Epithelial cell of proximal tubule (primary cell): ENCODE results near the gene HPCAL1. TPM values are rescaled to one million over a fixed set of nuclear protein-coding genes. Genes with fewer than 3 reads are reported as not detected.

Experiments used
- DNase-seq: peaks from one replicate; pipeline ENCODE4 v3.0.0-alpha.2; 2011; ENCODE audit warnings: low read depth
- H3K4me3 ChIP-seq: 2 replicates; pipeline ENCODE4 v1.5.1; 2011; ENCODE audit warnings: low read depth, mild to moderate bottlenecking, low read length
- total RNA-seq: library from RNA; depleted of rRNA; stranded (reverse); fragments of >200 nt; gene quantifications from 2 replicates; pipeline ENCODE4 v1.2.3, GENCODE V29; 2015
- TF ChIP-seq, protein P1 (sequence below): conservative IDR thresholded peaks from 2 replicates; pipeline ENCODE4 v1.5.1; 2012; ENCODE audit warnings: low read depth, mild to moderate bottlenecking, low read length

Gene HPCAL1
- total RNA-seq, 1 donor from 2014 or later, result 72.3 TPM

DNA sequence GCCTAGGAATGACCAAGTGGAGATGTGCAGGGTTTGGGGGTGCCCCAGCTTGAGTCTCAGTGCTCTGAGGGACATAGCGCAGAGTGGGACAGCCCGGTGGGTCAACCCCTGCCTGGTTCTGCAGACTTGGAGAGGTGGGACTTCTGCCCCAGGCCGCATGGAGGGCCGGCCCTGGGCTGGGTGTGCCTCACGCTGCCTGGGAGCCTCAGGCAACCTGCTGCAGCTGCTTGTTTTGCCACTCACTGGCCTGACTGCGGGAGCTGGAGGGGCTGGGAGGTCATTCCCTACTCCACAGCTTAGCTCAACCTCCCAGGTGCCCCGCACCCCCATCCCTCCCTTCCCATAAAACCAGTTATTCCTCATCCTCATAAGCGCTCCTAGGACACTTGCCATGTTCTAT, 112.3 kb downstream of the HPCAL1 start:
- DNase-seq, result no peak
- TF ChIP-seq, protein P1, sequence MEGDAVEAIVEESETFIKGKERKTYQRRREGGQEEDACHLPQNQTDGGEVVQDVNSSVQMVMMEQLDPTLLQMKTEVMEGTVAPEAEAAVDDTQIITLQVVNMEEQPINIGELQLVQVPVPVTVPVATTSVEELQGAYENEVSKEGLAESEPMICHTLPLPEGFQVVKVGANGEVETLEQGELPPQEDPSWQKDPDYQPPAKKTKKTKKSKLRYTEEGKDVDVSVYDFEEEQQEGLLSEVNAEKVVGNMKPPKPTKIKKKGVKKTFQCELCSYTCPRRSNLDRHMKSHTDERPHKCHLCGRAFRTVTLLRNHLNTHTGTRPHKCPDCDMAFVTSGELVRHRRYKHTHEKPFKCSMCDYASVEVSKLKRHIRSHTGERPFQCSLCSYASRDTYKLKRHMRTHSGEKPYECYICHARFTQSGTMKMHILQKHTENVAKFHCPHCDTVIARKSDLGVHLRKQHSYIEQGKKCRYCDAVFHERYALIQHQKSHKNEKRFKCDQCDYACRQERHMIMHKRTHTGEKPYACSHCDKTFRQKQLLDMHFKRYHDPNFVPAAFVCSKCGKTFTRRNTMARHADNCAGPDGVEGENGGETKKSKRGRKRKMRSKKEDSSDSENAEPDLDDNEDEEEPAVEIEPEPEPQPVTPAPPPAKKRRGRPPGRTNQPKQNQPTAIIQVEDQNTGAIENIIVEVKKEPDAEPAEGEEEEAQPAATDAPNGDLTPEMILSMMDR, result no peak
- H3K4me3 ChIP-seq, result no peak overlapping the region

DNA sequence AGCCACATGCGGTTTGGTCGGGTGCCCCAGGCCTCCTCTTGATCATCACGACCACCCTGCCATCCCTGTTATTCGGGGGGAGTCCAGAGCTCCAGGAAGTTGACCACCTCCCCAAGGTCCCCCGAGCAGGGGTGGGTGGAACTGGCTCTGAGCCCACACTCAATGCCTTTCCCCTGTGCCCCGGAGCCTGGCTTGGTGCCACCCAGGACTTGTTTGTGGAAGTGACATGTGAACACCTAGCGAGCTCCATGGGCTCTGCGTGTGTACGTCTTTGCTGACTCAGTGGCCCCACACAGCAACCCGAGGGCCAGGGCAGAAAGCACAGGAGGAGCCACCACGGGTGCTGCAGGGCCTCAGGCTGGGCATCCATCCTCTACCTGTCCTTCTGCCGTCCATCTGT, 112.9 kb downstream of the HPCAL1 start:
- TF ChIP-seq, protein P1, result no peak
- no peak overlapping the region for H3K4me3 ChIP-seq
- DNase-seq, result no peak

DNA sequence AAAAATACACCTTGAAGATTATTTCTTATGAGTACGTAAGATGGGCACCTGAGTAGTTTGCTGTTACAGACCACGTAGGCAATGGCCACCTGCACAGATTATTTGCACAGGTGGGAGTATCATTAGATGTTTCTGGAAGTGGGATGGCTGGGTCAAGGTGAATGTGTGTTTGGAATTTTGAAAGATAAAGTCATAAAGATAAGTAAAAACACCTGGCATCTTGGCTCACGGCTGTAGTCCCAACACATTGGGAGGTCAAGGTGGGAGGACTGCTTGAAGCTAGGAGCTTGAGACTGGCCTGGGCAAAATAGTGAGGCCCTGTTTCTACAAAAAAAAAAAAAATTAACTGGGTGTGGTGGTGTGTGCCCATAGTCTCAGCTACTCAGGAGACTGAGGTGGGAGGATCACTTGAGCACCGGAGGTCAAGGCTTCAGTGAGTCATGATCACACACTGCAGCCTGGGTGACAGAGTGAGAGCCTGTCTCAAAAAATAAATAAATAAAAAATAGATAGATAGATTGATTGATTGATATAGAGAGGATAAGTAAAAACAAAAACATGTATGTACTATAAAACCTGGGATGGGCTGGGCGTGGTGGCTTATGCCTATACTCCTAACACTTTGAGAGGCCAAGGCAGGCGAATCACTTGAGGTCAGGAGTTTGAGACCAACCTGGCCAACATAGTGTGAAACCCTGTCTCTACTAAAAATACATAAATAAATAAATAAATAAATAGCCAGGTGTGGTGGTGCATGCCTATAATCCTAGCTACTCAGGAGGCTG, 115.0 kb downstream of the HPCAL1 start:
- DNase-seq, result no peak
- TF ChIP-seq, protein P1, result no peak
- H3K4me3 ChIP-seq, result no peak overlapping the region

DNA sequence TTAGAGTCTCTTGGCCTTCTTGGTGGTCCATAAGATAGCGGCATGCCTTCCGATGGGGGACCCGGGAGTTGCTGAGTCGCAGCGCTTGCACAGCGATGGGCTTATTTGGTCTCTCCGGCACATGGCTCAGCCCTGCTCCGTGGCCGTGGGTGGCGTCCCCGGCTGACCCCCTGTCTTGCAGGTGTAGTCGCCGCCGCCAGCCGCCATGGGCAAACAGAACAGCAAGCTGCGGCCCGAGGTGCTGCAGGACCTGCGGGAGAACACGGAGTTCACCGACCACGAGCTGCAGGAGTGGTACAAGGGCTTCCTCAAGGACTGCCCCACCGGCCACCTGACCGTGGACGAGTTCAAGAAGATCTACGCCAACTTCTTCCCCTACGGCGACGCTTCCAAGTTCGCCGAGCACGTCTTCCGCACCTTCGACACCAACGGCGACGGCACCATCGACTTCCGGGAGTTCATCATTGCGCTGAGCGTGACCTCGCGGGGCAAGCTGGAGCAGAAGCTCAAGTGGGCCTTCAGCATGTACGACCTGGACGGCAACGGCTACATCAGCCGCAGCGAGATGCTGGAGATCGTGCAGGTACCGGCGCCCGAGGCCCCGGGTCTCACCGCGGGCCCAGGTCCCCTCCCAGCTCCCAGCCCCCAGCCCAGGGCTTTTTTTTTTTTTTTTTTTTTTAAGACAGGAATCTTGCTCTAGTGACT, 117.0 kb downstream of the HPCAL1 start:
- TF ChIP-seq, protein P1, result no peak
- H3K4me3 ChIP-seq, result no peak overlapping the region
- DNase-seq, result no peak

DNA sequence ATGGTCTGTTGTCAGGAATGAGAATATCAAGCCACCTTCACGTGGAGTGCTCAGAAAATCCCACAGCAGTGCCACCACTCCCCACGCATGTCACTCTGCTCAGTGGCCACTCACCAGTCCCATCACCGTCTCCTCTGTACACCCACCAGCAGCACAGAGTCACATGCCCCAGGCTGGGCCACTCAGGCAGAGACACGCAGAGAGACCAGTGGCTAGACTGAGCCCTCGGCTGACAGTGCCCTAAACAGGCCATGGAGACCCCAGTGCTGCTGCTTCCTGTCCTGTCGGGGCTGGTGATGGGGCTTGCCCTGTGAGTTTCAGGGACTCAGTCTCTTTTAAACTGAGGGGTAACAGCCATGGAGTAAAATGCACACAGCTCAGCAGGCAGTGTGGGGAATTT, 119.5 kb downstream of the HPCAL1 start:
- DNase-seq, result no peak
- TF ChIP-seq, protein P1, result no peak
- H3K4me3 ChIP-seq, result no peak overlapping the region

DNA sequence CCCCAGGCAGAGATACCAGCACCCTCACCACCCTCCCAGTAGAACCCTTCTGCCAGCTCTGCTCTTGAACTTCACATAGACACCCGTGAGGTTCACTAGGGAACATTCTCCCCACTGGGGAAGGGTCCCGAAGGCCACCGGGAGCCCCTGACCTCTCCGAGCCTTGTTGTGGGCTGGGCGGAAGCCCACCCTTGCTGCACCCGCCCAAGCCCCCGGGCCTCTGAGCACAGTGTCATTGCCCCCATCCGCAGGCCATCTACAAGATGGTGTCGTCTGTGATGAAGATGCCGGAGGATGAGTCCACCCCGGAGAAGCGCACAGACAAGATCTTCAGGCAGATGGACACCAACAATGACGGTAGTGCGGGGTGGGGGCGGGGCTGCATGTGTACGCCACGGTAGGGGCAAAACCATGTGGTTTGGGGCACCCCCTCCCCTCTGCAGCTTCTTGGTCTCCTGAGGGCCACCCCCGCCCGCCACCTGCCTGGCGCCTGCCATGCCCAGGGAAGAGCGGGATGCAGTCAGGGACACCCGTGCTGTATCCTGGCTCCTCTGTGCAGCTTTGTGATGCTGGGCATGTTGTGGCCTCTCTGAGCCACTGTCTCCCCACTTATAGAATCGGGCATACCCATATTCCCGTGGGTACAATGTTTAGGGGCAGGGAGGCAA, 120.2 kb downstream of the HPCAL1 start:
- no peak overlapping the region for H3K4me3 ChIP-seq
- DNase-seq, result no peak
- TF ChIP-seq, protein P1, result no peak
